ENCODE measurements around the gene EEA1. TPM values are rescaled to one million over a fixed set of nuclear protein-coding genes. Genes with fewer than 3 reads are reported as not detected.

The EEA1 gene
- total RNA-seq, 1 donor from 2014 or later: 15.5 TPM

DNA sequence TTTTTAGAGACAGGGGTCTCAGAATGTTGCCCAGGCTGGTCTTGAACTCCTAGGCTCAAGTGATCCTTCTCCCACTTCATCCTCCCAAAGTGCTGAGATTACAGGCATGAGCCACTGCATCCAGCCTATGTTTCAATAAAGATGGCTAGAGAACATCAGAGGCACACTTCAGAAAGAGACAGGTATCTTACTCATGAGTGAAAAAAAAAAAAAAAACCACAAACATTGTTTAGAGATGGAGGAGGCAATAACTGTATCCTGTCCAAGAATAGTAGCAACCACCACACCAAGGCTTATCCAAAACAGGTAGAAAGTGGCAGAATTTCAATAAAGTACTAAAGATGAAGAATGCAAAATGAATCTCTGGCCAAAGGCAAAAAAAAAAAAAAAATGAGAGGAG, 30.3 kb downstream of the EEA1 start:
- DNase-seq (ENCODE audit: low spot score in 2 of 2) (no peak), FAIRE-seq (no peak)

DNA sequence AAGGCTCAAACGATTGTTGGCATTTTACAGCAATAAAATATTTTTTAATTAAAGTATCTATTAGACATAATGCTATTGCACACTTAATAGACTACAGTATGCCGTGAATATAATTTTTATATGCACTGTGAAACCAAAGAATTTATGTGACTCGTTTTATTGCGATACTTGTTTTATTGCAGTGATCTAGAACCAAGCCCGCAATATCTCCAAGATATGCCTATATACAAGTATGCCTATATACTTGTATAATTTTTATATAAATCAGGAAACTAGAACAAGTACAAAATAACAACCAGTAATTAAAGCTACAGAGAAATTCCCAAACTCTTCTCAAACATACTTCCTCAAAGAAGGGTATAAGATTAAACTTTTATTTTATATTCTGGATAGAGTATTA, 31.3 kb downstream of the EEA1 start:
- DNase-seq (ENCODE audit: low spot score in 2 of 2) (no peak), FAIRE-seq (no peak)

DNA sequence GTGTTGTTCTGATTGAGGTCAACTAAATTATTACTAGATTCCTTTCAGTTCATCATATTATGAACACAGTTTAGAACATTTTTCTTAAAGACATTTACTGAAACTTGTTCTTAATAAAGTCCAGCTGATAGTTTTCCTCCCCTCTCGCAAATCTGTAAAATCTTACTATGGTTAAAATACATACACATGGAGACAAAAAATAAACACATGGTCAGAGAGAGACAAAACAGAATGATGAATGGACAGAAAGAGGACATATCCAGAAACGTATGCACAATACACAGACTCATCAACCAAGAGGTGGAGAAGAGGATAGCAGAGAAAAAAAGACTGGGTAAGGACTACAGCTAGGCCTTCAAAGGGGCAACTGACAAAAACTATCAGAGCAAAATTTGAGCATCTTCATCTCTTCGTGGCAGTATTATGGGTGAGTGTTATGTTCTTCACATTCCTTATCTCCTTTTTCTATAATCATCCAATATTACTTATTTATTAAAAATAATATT, 38.4 kb downstream of the EEA1 start:
- DNase-seq (ENCODE audit: low spot score in 2 of 2) (no peak), FAIRE-seq (no peak)

DNA sequence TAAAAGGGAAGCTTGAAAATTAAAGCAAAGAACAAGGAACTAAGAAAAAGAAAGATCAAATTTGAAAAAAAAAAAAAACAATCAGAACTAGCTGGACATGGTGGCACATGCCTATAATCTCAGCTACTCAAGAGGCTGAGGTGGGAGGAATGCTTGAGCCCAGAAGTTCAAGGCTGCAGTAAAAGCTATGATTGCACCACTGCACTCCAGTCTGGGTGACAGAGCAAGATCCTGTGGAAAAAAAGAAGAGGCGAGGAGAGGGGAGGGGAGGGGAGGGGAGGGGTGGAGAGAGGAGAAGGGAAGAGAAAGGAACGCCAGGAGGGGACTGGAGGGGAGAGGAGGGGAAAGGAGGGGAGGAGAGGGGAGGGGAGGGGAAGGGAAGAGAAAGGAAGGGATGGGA, 43.0 kb downstream of the EEA1 start:
- FAIRE-seq (no peak), DNase-seq (ENCODE audit: low spot score in 2 of 2) (no peak)

DNA sequence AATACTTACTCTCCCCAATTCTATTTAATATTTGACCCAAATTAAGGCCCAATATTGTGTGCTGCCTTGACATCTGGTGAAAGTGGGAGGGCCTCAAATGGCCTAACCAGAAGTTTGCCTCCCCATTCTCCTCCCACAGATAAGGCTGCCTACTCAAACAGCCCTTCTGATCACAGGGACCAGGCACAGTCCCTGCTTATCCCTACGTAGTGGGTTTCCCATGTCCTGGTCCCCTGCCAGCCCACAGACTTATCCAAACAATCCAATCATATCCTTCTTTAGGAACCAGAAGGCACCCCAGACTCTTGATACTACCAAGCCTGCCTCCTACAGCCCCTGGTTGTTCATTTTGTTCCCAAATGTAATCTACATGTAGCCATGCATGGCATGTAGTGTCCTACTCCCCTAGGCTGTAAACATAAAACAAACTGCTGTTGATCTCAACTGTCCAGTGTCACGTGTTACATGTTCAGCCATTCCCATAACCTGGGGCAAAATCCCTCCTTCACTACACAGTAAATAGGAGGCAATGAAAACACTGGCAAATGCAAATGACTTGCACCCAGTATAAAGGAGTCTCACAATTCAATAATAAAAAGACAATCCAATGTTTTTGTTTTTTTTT, 49.3 kb downstream of the EEA1 start:
- FAIRE-seq (no peak), DNase-seq (ENCODE audit: low spot score in 2 of 2) (no peak)

DNA sequence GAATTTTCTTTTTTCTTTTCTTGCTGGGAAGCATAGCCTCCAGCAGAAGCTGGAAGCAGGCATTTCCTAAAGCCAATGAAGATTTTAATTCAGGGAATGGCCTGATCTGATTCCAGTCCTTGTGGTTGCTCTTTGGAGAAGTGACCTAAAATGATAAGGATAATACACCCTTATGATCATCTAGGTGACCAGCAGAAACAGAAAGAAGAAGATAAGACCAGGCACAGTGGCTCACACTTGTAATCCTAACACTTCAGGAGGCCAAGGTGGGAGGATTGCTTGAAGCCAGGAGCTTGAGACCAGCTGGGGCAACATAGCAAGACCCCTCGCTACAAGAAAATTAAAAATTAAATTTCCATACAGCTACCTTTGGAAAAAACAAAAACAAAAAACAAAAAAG, 51.2 kb downstream of the EEA1 start:
- no peak for FAIRE-seq

DNA sequence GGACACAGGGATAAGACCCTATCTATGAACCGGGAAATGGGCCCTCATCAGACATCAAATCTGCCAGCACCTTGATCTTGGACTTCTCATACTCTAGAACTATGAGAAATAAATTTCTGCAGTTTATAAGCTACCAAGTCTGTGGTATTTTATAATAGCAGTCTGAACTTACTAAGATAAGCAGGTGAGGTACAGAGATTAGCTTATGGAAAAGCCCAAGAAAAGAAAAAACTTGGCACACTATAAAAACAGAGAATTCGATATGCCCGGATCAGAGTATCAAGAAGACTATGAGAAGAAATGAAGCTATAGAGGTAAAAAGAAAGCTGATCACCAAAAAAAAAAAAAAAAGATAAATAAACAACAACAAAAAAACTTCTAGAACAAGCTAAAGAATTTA, 52.6 kb downstream of the EEA1 start:
- FAIRE-seq: no peak
- DNase-seq (ENCODE audit: low spot score in 2 of 2): no peak

More for the DNA sequence above, 51.2 kb downstream of the EEA1 start:
- no peak for DNase-seq (ENCODE audit: low spot score in 2 of 2)

DNA sequence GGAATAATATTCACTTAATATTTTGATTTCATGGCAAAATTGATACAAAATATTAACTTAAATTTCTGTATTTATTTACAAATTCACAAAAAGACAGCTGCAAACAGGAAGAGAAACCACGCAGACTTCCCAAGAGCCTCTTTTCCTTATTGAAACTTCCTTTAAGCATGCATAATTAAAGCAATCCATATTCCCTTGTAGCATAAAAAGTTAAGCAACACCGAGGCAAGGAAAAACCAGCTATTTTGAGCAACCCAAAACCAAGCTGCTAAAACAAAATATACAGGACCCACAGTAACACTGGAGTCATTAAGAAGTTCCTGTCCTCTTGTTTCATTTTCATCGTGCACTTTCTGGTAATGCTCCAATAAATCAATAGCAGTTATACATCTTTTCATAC, 58.0 kb downstream of the EEA1 start:
- FAIRE-seq: no peak
- no peak for DNase-seq (ENCODE audit: low spot score in 2 of 2)

DNA sequence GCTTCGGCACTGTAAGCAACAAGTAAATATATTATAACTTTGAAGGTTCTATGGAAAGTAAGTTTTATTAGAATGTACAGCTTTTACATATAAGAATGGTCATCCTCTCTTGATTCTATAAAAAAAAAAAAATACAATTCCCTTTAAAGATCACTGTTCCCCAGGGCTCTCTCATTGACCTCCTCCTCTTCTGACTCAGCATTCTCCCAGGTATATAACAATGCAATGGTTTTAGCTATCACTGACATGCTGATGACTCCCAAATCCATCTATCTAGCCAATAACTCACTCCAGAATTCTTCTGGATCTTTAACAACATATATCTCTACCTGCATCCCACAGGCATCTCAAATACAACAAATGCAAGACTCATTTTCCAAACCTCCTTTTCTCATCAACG, 62.7 kb downstream of the EEA1 start:
- FAIRE-seq (no peak), DNase-seq (ENCODE audit: low spot score in 2 of 2) (no peak)

DNA sequence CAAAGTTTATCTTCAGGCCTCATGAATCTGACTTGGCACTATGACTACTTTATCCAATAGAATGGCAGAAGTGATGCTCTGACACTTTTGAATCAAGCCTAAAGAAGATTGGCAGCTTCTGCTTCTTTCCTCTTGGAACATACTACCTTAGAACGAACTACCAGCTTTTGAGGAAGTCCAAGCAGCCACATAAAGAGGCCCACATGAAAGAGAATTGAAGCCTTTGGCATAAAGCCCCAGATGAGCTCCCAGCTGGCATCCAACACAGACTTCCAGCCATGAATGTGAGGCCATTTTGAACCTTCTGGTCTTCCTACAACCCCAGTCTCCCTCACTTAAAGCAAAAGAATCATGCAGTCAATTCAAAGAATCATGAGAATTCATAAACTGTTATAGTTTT, 65.8 kb downstream of the EEA1 start:
- FAIRE-seq (no peak), DNase-seq (ENCODE audit: low spot score in 2 of 2) (no peak)

DNA sequence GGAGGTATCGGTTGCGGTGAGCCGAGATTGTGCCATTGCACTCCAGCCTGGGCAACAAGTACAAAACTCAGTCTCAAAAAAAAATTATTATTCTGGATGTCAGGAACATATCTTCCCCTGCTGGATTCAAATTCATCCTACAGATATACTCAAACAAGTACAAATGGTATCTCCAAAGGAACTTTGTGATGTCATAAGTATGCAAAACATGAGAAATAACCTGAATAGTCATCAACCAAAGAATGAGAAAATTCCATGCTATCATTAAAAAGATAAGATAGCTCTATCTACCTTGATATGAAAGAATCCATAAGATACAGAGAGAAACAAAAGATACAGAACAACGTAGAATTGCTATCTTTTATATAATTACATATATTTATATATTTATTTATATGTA, 67.7 kb downstream of the EEA1 start:
- FAIRE-seq: no peak

DNA sequence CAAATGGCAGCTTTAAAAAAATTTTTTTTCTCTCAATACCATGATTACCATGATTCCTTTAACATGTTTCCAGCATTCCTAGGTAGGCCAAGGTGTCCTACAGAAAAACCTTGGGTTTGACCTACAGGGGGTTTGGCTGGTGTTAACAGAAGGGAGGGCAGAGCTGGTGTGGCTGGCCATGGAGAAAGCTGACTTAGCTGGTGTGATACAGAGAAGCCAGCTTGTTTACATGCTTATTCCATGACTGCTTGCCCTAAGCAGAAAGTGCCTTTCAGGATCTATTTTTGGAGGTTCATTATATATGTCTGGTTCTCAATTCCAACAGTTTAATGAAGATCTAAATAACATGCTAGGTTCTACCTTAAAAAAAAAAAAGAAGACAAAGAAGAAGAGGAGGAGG, 68.6 kb downstream of the EEA1 start:
- FAIRE-seq: no peak

More for the DNA sequence above, 67.7 kb downstream of the EEA1 start:
- no peak for DNase-seq (ENCODE audit: low spot score in 2 of 2)

DNA sequence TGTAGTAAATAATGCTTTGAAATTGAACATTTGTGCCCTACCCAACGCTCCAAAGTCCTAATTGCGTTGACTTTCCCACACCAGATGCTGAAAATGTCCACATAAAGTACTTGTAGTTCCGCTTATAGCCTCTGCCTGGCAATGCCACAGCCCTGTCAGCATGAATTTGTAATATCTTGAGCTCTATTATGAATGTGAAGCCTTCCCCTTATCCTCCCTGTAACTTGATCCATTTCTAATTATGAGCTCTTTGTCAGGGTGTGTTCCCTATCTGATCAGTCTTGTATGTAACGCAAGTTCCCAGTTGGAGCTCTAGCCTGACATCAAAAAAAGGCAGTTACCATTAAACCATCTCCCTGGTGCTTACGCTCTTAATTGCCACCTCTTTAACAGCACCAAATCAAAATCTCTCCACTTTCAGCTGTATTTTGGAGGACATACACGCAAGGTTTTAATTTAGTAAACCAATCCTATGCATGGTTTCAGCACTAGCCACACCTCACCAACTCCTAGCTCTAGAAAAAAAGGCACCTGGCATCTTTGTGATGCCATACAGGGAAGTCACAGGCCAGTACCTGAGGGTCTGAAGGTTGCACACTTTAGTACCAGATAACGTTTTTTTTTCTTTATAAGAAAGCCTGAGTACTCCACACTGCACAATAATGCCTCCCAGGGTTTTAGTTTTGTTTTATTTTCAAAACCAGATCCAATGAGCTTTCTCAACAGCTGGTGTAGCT, 69.3 kb downstream of the EEA1 start:
- FAIRE-seq: no peak
- no peak for DNase-seq (ENCODE audit: low spot score in 2 of 2)

More for the DNA sequence above, 68.6 kb downstream of the EEA1 start:
- DNase-seq (ENCODE audit: low spot score in 2 of 2): no peak

DNA sequence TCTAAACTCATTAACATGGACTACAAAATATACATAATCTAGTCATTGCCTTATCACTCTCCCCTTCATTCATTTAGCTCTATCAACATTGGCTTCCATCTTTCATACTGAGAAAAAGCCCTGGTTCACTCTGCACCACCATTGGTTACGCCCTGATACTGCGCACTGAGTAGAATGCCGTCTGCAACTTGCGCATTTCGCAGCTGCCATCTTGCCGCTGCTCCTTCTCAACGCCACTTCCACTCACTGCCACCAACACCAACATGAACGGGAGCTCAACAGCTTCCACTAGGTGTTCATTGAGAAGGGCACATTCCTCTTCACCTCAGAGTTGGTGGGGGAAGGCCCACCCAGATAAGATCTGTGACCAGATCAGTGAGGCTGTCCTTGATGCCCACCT, 71.3 kb downstream of the EEA1 start:
- no peak for FAIRE-seq
- DNase-seq (ENCODE audit: low spot score in 2 of 2): no peak

DNA sequence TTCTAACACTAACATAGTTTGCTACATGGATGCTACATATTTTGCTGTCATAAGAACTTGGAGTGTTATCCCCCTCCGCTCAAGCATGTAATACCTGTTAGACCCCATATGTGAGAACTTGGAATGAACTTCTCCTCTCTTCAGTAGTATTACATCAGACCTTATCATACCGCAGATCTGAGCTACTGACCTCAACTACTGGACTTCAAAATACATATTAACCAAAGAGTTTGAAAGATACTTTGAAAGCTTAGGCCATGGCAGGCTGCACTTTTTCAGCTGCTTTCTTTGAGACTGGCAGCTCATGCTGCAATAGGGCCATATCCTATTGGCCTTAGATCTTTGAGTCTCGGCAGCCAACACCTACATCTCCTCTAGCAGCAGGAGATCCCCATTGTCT, 74.8 kb downstream of the EEA1 start:
- FAIRE-seq (no peak), DNase-seq (ENCODE audit: low spot score in 2 of 2) (no peak)

DNA sequence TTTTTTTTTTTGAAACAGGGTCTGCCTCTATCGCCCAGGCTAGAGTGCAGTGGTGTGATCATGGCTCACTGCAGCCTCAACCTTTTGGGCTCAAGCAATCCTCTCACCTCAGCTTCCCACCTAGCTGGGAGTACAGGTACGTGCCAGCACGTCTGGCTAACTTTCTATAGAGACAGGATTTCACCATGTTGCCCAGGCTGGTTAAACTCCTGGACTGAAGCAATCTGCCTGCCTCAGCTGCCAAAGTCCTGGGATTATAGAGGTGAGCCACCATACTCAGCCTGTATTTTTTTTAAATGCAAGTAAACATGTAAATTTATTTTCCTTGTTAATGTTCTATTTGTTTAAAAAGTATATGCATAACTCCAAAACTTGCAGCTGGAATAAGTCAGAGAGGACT, 80.4 kb downstream of the EEA1 start:
- FAIRE-seq (no peak), DNase-seq (ENCODE audit: low spot score in 2 of 2) (no peak)

DNA sequence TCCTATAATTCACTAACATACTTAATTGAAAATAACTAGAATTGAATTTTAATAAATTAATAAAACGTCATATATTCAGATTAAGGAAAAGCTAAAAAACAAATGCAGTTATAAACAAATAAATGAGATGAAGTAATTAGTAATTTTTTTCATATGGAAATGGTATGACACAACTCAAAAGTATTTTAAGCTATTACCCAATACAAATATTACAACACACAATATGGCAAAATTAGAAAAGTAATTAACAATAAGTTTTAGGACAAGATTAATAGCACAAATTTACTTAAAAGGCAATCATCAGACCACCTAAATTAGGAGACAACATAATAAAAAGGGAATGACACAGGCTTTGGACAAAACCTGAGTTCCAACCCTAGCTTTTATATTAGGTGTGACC, 81.7 kb downstream of the EEA1 start:
- FAIRE-seq (peak; percentile 89), DNase-seq (ENCODE audit: low spot score in 2 of 2) (no peak)

DNA sequence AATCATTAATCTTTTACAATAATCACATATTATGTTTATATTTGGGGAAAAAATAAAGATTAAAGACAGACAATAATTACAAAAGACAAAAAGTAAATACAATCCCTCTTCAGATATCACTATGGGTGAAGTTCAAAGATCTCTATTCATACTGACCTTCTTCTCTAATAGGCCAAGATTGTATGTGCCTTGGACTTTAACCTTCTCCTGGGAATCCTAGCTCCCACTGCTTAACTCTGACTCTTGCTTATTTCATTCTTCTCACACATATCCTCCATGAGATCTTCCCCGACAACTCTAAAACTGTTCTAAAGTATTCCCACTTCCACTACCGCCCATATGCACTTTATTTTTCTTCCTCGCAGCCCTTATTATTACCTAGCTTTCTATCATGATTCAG, 83.8 kb downstream of the EEA1 start:
- no peak for FAIRE-seq
- no peak for DNase-seq (ENCODE audit: low spot score in 2 of 2)

DNA sequence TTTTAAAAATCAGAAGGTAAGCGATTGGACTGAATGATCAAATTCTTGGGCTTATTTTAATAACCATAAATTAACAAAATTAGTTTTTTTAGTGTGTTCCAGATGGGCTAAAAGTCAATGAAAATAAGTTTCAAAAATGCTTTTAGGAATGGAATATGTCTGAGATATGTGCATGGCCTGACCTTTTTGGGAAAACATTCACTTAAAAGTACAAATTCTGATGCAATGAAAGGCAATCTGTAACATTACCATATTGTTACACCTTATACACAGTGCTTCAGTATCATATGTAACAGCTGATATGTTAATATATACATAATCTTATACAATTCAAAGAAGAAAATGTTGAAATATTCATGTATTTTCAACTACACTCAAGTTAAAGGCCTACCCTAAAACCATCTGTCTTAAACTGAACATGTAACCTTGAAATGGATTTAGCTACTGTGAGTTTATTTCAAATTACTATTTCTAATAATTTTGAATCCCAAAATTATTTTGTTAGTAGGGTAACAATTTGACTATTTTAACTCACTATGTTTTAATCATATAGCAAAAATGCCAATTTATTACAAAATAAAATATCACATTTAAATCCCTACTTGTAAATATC, 84.8 kb downstream of the EEA1 start:
- DNase-seq (ENCODE audit: low spot score in 2 of 2) (no peak), FAIRE-seq (peak; percentile 48)

DNA sequence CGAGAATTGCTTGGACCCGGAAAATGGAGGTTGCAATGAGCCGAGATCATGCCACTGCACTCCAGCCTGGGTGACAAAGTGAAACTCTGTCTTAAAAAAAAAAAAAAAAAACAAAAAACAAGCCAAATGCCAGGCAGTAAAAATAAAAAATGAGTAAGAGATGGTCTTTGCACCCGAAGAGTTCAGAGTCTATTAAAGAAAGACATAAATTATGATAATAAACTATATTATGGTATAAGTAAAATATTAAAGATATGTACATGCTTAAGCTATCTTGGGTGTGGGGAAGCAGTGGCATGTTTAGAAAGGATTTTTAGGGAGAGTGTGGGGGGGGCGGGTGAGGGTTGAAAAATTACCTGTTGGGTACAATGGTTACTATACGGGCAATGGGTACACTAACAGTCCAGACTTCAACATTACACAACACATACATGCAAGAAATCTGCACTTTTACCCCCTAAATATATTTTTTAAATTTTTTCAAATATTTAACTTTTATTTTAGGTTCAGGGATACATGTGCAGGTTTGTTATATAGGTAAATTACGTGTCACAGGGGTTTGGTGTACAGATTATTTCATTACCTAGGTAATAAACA, 99.3 kb downstream of the EEA1 start:
- no peak for FAIRE-seq

DNA sequence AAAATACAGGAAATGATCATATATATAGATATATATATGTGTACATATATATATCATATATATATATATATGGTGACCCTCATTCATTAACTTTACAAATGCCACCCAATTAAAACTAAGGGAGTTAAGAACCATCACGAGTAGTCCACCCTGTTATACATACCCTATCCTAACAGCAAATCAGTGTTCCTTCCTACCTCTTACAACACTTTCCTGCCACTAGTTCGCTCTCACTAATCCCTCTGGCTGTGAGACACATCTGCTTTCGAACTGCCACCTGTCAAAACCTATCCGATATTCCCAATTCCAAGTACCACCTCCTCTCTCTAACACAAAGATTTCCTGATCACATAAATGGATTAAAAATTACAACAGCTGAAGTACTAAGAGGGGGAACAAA, 100.5 kb downstream of the EEA1 start:
- DNase-seq (ENCODE audit: low spot score in 2 of 2): no peak
- no peak for FAIRE-seq

More for the DNA sequence above, 99.3 kb downstream of the EEA1 start:
- no peak for DNase-seq (ENCODE audit: low spot score in 2 of 2)

Measured in frontal cortex (tissue), 4 donors.